Naive thymus-derived CD8-positive, alpha-beta T cell (primary cell): Measurements from ENCODE around the gene FXN. TPM values are rescaled to one million over a fixed set of nuclear protein-coding genes. Genes with fewer than 3 reads are reported as not detected.
"Not testable (repeated sequence)": the region's sequence is repeated elsewhere in the genome, so short reads cannot be mapped to it uniquely, and the experiment has no call there.

Experiments used
- ATAC-seq, 2 donors: fragments of 150-1000 bp; cut with Tn5 transposase in 1 of 2; sonication (Bioruptor Pico), chemical (Tn5 transposase) in 1 of 2; 1 replicate in 1 of 2; 2 replicates in 1 of 2; pipeline ENCODE4 v1.10.0; 2021; ENCODE audit warnings: mild to moderate bottlenecking in 2 of 2, moderate library complexity in 2 of 2
- POLR2A ChIA-PET: fragments of 350-600 bp; sonication (Branson Sonifier 250); formaldehyde crosslinking; loops from one replicate; lab custom pipeline; 2021; ENCODE audit warnings: antibody characterized with exemption; lab: Charles Lee
- DNase-seq, 10 donors: peaks; one replicate each; pipeline versions ENCODE4 v3.0.0 to v3.0.0-alpha.2; 2020 to 2022
- H3K27ac Mint-ChIP-seq, 10 donors: one replicate each; pipeline ENCODE4 v1.8.0; 2020 to 2022; ENCODE audit warnings: mild to moderate bottlenecking in 10 of 10, mixed read lengths in 10 of 10, moderate library complexity in 4 of 10, inconsistent platforms in 1 of 10
- H3K27me3 Mint-ChIP-seq, 5 donors: one replicate each; pipeline ENCODE4 v1.8.0; 2021 to 2022; ENCODE audit warnings: mixed read lengths in 5 of 5
- H3K36me3 Mint-ChIP-seq, 3 donors: one replicate each; pipeline ENCODE4 v1.8.0; 2020 to 2022; ENCODE audit warnings: mixed read lengths in 3 of 3, mild to moderate bottlenecking in 2 of 3, inconsistent platforms in 1 of 3
- H3K4me1 Mint-ChIP-seq, 4 donors: one replicate each; pipeline ENCODE4 v1.8.0; 2021 to 2022; ENCODE audit warnings: mixed read lengths in 4 of 4
- H3K4me3 Mint-ChIP-seq, 10 donors: one replicate each; pipeline ENCODE4 v1.8.0; 2020 to 2022; ENCODE audit warnings: mild to moderate bottlenecking in 10 of 10, mixed read lengths in 10 of 10, moderate library complexity in 6 of 10, inconsistent platforms in 1 of 10
- H3K9me3 Mint-ChIP-seq, 9 donors: one replicate each; pipeline ENCODE4 v1.8.0; 2020 to 2022; ENCODE audit warnings: mixed read lengths in 9 of 9, mild to moderate bottlenecking in 3 of 9, inconsistent platforms in 1 of 9, moderate library complexity in 1 of 9
- polyA plus RNA-seq, 3 donors: library from polyadenylated mRNA; unstranded; fragments of 300-500 nt; fragmentation: Illumina TruSeq; gene quantifications; one replicate each; pipeline ENCODE4 v1.2.3, GENCODE V29; 2021
- total RNA-seq, 8 experiments: library from RNA in 2 of 8; stranded (reverse) in 2 of 8; gene quantifications; one replicate each; pipeline ENCODE4 v1.2.3 and lab custom pipeline; 2021 to 2026

Gene FXN
- total and polyA plus RNA-seq, 5 experiments from 2014 or later, result 19.3 to 78.9 (median 51.2) TPM

DNA sequence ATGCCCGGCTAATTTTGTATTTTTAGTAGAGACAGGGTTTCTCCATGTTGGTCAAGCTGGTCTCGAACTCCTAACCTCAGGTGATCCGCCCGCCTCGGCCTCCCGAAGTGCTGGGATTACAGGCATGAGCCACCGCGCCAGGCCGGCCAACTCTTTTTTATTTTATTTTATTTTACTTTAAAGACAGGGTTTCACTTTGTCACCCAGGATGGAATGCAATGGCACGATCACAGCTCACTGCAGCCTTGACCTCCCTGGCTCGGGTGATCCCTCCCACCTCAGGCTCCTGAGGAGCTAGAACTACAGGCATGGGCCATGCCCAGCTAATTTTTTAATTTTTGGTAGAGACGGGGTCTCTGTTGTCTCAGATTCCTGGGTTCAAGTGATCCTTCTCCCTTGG lies 15.4 kb downstream of the FXN start:
- H3K4me3 Mint-ChIP-seq, H3K9me3 Mint-ChIP-seq: not testable (repeated sequence)
- H3K36me3 Mint-ChIP-seq, result peaks cover 0 to 77% (median 10%) of the 10 kb centered on the region in 3 donors

DNA sequence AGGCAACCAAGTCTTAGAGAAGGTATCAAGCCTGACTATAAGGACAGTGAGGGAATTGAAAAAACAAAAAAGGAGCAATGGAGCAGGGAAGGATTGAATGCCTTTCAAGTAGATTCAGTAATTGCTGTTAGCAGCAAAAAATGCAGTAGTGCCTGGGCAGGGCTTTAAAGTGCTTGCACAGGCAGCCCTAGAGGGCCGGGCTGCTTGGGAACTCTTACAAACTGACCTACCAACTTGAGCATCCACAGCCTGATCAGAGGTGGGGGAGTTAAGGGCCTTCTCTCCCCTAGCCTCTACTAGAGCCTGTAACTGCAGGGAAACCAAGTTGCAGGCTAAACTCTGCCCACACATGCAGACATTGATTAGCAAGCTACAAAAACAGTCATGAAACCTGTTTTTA lies 19.4 kb downstream of the FXN start:
- H3K36me3 Mint-ChIP-seq, result peaks cover 0 to 78% (median 23%) of the 10 kb centered on the region in 3 donors
- no peaks in the 10 kb centered on the region for H3K27me3 Mint-ChIP-seq
- DNase-seq (no peak), ATAC-seq (no peak)
- no peak overlapping the region for H3K4me3 Mint-ChIP-seq
- peak overlapping the region in 2 of 10 donors; percentile 6 to 55 for H3K27ac Mint-ChIP-seq
- H3K9me3 Mint-ChIP-seq, result no peaks in the 10 kb centered on the region
- peaks cover 2 to 7% (median 5%) of the 10 kb centered on the region in 4 donors for H3K4me1 Mint-ChIP-seq
- POLR2A ChIA-PET, result no interaction called here

More for the DNA sequence above, 15.4 kb downstream of the FXN start:
- H3K4me1 Mint-ChIP-seq, POLR2A ChIA-PET, ATAC-seq, H3K27me3 Mint-ChIP-seq, DNase-seq: not testable (repeated sequence)
- peak overlapping the region in 1 of 10 donors; percentile 34 for H3K27ac Mint-ChIP-seq

DNA sequence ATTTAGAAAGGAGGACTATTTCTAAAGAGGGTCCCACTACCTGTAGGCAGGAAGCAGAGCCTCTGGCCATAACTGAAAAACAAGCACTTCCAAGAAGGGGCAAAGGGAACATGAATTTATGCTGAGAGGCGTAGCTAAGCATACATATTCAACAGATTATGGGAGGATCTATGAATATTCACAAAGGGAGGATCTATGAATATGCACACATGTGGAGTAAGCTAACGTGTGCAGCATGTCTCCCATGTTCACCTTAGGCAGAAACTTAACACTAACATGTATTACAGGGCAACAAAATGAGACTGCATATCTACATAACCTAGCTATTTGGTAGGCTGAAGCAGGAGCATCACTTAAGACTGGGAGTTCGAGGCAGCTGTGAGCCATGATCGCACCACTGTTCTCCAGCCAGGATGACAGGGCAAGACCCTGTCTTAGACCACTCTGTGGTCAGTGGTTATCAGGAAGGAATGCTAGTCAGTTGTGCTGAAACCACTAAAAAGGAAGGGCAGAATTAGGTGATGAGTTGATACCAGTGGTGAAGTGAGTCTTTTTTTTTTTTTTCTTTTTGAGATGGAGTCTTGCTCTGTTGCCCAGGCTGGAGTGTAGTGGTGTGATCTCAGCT lies 20.8 kb downstream of the FXN start:
- Mint-ChIP-seq H3K9me3 (no peaks in the 10 kb centered on the region), H3K27ac (peak overlapping the region in 1 of 10 donors; percentile 42), H3K4me3 (no peak overlapping the region), H3K4me1 (peaks cover 7 to 14% (median 13%) of the 10 kb centered on the region in 4 donors), H3K27me3 (no peaks in the 10 kb centered on the region), H3K36me3 (peaks cover 6 to 88% (median 28%) of the 10 kb centered on the region in 3 donors)
- DNase-seq (no peak), ATAC-seq (no peak)
- POLR2A ChIA-PET, result no interaction called here

DNA sequence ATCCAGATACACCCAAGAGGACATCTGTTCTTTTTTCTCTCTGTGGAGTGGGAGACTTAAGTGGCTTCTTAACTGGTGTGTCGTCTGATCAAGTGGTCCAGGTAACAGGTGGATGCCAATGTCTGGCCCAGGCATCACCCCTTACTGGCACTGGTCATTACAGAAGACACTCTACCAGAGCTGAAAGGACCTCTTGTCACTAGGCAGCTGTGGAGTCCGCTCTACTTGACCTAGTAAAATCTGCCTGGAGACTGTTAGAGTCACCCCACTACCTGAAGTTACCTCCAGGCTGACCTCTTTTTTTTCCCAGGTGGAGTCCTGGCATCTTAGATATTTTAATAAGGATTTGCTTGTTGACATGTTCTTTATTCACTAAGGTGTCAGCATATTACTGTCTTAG lies 22.5 kb downstream of the FXN start:
- Mint-ChIP-seq H3K4me1 (peaks cover 7 to 14% (median 13%) of the 10 kb centered on the region in 4 donors), H3K27ac (peak overlapping the region in 1 of 10 donors; percentile 26), H3K27me3 (no peaks in the 10 kb centered on the region), H3K36me3 (peaks cover 6 to 83% (median 30%) of the 10 kb centered on the region in 3 donors), H3K4me3 (no peak overlapping the region), H3K9me3 (no peaks in the 10 kb centered on the region)
- POLR2A ChIA-PET, result no interaction called here
- no peak for DNase-seq
- ATAC-seq, result no peak

DNA sequence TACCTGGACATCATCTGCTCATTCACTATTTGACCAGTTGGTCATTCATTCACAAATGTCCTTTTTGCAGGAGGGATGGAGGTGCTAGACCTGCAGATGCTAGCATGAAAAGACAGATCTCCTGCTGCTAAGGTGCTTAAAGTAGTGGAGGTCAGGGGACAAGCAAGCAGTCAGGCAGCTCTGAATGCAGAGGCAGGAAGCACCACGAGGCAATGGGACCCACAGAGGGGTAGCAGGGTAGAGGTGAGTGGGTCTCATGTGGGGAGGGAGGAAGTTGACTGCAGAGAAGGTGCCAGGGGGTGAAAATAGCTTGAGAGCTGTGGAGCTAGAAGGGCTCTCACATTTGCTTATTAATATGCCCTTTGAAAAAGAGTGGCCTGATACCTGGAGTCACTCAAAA lies 25.2 kb downstream of the FXN start:
- Mint-ChIP-seq H3K4me3 (no peak overlapping the region), H3K27me3 (no peaks in the 10 kb centered on the region), H3K9me3 (no peaks in the 10 kb centered on the region), H3K27ac (peak overlapping the region in 3 of 10 donors; percentile 31 to 53 (median 32)), H3K36me3 (peaks cover 7 to 78% (median 33%) of the 10 kb centered on the region in 3 donors), H3K4me1 (peaks cover 7 to 14% (median 12%) of the 10 kb centered on the region in 4 donors)
- ATAC-seq (no peak), DNase-seq (no peak)
- POLR2A ChIA-PET, result no interaction called here

DNA sequence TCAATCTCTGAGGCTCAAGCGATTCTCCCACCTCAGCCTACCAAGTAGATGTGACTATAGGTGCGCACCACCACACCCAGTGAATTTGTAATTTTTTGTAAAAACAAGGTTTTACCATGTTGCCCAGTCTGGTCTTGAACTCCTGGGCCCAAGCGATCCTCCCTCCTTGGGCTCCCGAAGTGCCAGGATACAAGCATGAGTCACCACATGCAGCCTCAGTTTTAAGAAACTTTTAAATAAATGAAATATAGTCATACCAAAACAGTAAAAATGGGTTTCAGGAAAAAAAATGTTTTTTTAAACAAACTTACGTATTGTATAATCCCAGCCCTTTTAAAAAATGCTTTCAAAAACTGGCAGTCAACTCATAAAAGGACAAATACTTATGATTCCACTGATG lies 26.6 kb downstream of the FXN start:
- no peaks in the 10 kb centered on the region for H3K9me3 Mint-ChIP-seq
- H3K27me3 Mint-ChIP-seq, result no peaks in the 10 kb centered on the region
- no peak overlapping the region for H3K4me3 Mint-ChIP-seq
- peaks cover 16 to 78% (median 39%) of the 10 kb centered on the region in 3 donors for H3K36me3 Mint-ChIP-seq
- POLR2A ChIA-PET, result no interaction called here
- peak overlapping the region in 1 of 10 donors; percentile 77 for H3K27ac Mint-ChIP-seq
- DNase-seq (no peak), ATAC-seq (no peak)
- H3K4me1 Mint-ChIP-seq, result peaks cover 7 to 14% (median 9%) of the 10 kb centered on the region in 4 donors

DNA sequence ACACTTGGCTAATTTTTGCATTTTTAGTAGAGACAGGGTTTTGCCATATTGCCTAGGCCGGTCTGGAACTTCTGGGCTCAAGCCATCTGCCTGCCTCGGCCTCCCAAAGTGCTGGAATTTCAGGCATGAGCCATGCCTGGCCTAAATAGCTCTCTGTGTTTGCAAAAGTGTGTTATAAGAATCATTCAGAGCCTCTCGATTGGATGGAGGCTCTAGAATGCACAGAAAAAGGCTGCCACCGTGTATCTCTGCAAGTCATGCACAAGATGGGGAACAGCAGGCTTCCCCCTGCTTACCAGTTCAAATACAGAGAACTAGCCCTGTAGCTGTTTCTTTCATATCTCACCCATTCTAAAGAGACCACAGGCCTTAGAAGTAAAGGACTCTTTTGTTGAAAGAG lies 28.3 kb downstream of the FXN start:
- no peak overlapping the region for H3K4me3 Mint-ChIP-seq
- DNase-seq (no peak), ATAC-seq (no peak)
- POLR2A ChIA-PET, result no interaction called here
- peaks cover 16 to 78% (median 34%) of the 10 kb centered on the region in 3 donors for H3K36me3 Mint-ChIP-seq
- no peaks in the 10 kb centered on the region for H3K9me3 Mint-ChIP-seq
- peak overlapping the region in 2 of 10 donors; percentile 49 to 57 for H3K27ac Mint-ChIP-seq
- peaks cover 7 to 14% (median 9%) of the 10 kb centered on the region in 4 donors for H3K4me1 Mint-ChIP-seq
- H3K27me3 Mint-ChIP-seq, result no peaks in the 10 kb centered on the region

DNA sequence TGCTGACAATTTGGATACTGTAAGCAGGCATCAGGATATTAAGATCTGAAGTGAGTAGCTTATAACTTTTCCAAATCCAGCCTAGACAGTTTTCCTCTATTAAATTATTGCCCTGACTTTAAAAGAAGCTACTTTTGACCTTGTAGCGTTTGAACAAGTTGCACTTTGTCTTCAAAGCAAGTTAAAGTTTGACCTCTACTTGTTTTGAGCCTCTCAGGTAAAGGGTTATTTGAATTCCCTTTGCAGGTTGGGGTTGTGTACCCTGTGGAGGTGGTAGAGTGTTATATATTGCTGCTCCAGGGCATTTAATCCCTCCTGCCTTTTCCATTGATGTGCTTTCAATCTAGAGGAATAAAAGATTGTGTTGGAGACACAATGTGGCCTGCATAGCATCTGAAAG lies 30.1 kb downstream of the FXN start:
- Mint-ChIP-seq H3K9me3 (no peaks in the 10 kb centered on the region), H3K27me3 (no peaks in the 10 kb centered on the region), H3K36me3 (peaks cover 11 to 75% (median 28%) of the 10 kb centered on the region in 3 donors), H3K4me3 (no peak overlapping the region), H3K27ac (no peak overlapping the region), H3K4me1 (peaks cover 2 to 5% (median 4%) of the 10 kb centered on the region in 4 donors)
- POLR2A ChIA-PET, result no interaction called here
- DNase-seq (no peak), ATAC-seq (no peak)

DNA sequence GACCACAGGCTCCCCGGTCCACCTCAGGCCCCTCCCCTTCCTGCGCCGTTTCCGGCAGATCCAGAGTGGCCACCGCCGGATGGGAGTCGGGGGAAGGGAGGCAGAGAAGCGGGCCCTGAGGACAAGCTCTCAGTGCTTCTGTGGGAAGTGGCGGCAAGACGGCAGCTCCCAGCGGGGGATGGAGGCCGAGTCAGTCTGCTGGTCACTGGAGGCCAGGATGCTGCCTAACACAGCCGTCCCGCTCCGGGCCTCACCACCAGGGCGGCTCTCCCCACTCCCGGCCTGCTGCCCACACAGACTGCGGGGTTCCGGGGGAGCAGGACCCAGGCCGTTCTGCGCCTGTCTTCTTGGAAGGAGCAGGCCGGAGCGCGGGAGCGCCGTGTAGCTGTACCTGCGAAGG lies 31.4 kb downstream of the FXN start:
- H3K4me3 Mint-ChIP-seq, result no peak overlapping the region
- ATAC-seq, result no peak
- no peaks in the 10 kb centered on the region for H3K9me3 Mint-ChIP-seq
- no peak overlapping the region for H3K27ac Mint-ChIP-seq
- DNase-seq, result no peak
- peaks cover 9 to 72% (median 25%) of the 10 kb centered on the region in 3 donors for H3K36me3 Mint-ChIP-seq
- H3K4me1 Mint-ChIP-seq, result peaks cover 0 to 2% (median 0%) of the 10 kb centered on the region in 4 donors
- POLR2A ChIA-PET, result no interaction called here
- no peaks in the 10 kb centered on the region for H3K27me3 Mint-ChIP-seq

DNA sequence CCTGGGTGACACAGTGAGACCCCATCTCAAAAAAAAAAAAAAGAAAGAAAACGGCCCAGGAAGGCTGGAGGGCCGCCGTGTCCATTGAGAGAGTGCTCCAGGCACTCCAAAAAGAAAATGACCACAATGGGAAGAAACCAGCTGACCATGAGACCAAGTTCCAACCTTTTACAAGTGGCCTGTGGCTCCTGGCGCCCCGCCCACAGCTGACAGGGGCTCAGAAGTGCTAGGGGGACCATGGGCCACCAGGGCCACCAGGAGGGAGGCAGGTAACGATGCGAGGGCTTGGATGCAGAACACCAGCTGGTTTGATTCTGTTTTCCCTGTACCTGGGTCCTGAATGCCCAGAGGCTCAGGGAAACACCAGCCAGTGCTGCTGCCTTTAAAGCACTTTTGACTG lies 34.6 kb downstream of the FXN start:
- Mint-ChIP-seq H3K27ac (no peak overlapping the region), H3K4me1 (peaks cover 0 to 2% (median 0%) of the 10 kb centered on the region in 4 donors), H3K36me3 (peaks cover 17 to 82% (median 34%) of the 10 kb centered on the region in 3 donors), H3K4me3 (no peak overlapping the region), H3K9me3 (no peaks in the 10 kb centered on the region), H3K27me3 (no peaks in the 10 kb centered on the region)
- POLR2A ChIA-PET, result no interaction called here
- DNase-seq (no peak), ATAC-seq (no peak)

DNA sequence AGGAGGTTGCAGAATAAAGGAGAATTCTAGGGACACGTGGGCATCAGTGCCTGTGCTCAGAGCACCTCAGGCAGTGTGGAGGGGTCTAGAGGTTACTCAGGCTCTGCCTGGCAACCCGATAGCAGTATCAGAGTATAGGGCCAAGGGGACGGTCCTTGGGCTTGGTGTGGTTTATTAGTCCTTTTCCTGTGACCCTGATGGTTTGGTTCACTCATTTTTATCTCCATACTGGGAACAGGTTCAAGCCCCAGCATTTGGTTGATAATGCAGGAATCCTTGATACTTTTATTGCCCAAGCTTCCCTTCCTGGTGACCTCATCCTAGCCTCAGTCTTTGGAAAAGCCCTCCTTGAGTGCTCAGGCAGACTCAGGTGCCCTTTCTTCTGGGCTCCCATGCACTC lies 35.5 kb downstream of the FXN start:
- Mint-ChIP-seq H3K4me1 (peaks cover 0 to 2% (median 0%) of the 10 kb centered on the region in 4 donors), H3K36me3 (peaks cover 14 to 78% (median 39%) of the 10 kb centered on the region in 3 donors), H3K9me3 (no peaks in the 10 kb centered on the region), H3K27ac (no peak overlapping the region), H3K4me3 (no peak overlapping the region), H3K27me3 (no peaks in the 10 kb centered on the region)
- ATAC-seq (no peak), DNase-seq (no peak)
- POLR2A ChIA-PET, result no interaction called here

DNA sequence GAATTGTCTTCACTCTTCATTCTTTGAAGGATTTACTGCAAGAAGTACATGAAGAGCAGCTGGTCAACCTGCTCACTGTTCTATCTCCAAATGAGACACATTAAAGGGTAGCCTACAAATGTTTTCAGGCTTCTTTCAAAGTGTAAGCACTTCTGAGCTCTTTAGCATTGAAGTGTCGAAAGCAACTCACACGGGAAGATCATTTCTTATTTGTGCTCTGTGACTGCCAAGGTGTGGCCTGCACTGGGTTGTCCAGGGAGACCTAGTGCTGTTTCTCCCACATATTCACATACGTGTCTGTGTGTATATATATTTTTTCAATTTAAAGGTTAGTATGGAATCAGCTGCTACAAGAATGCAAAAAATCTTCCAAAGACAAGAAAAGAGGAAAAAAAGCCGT lies 37.6 kb downstream of the FXN start:
- no peaks in the 10 kb centered on the region for H3K4me1 Mint-ChIP-seq
- no peaks in the 10 kb centered on the region for H3K27me3 Mint-ChIP-seq
- H3K4me3 Mint-ChIP-seq, result no peak overlapping the region
- DNase-seq, result no peak
- no peaks in the 10 kb centered on the region for H3K9me3 Mint-ChIP-seq
- peaks cover 8 to 65% (median 30%) of the 10 kb centered on the region in 3 donors for H3K36me3 Mint-ChIP-seq
- POLR2A ChIA-PET, result no interaction called here
- H3K27ac Mint-ChIP-seq, result no peak overlapping the region
- ATAC-seq, result no peak

DNA sequence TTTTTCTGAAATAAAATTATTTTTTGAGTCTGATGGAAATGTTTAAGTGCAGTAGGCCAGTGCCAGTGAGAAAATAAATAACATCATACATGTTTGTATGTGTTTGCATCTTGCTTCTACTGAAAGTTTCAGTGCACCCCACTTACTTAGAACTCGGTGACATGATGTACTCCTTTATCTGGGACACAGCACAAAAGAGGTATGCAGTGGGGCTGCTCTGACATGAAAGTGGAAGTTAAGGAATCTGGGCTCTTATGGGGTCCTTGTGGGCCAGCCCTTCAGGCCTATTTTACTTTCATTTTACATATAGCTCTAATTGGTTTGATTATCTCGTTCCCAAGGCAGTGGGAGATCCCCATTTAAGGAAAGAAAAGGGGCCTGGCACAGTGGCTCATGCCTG lies 39.2 kb downstream of the FXN start:
- H3K36me3 Mint-ChIP-seq, result peaks cover 8 to 59% (median 38%) of the 10 kb centered on the region in 3 donors
- peaks cover 0 to 2% (median 0%) of the 10 kb centered on the region in 4 donors for H3K4me1 Mint-ChIP-seq
- DNase-seq (no peak), ATAC-seq (no peak)
- no peaks in the 10 kb centered on the region for H3K27me3 Mint-ChIP-seq
- H3K9me3 Mint-ChIP-seq, result no peaks in the 10 kb centered on the region
- POLR2A ChIA-PET, result no interaction called here
- no peak overlapping the region for H3K27ac Mint-ChIP-seq
- H3K4me3 Mint-ChIP-seq, result no peak overlapping the region
